Ectodermal cell (in vitro differentiated cells): ENCODE data around the gene COX7A2.

Experiments used
- H3K27ac ChIP-seq: 2 replicates; pipeline ENCODE4 v1.7.0; 2013; ENCODE audit warnings: mild to moderate bottlenecking, low read depth, low read length; ENCODE audit not compliant: insufficient read depth, poor library complexity, severe bottlenecking
- H3K27me3 ChIP-seq: 2 replicates; pipeline ENCODE4 v1.7.0; 2013; ENCODE audit warnings: mild to moderate bottlenecking, low read length; ENCODE audit not compliant: insufficient read depth, control insufficient read depth, poor library complexity, severe bottlenecking
- H3K36me3 ChIP-seq: one replicate; pipeline ENCODE4 v1.7.0; 2013; ENCODE audit warnings: low read length; ENCODE audit not compliant: control insufficient read depth, insufficient read depth
- H3K4me1 ChIP-seq: one replicate; pipeline ENCODE4 v1.7.0; 2013; ENCODE audit warnings: low read length; ENCODE audit not compliant: control insufficient read depth, insufficient read depth
- H3K4me3 ChIP-seq: 2 replicates; pipeline ENCODE4 v1.7.0; 2013; ENCODE audit warnings: low read depth, low read length, control low read depth; ENCODE audit not compliant: insufficient read depth
- H3K9me3 ChIP-seq: 2 replicates; pipeline ENCODE4 v1.7.0; 2013; ENCODE audit warnings: mild to moderate bottlenecking, low read length, moderate library complexity; ENCODE audit not compliant: control insufficient read depth
- WGBS, 2 experiments: methylation state at CpG; one replicate each; pipeline ENCODE4 v1.1.7; 2013; ENCODE audit warnings: missing lambda C conversion rate in 2 of 2; 5-methylcytosine and 5-hydroxymethylcytosine counted together

COX7A2 gene

DNA sequence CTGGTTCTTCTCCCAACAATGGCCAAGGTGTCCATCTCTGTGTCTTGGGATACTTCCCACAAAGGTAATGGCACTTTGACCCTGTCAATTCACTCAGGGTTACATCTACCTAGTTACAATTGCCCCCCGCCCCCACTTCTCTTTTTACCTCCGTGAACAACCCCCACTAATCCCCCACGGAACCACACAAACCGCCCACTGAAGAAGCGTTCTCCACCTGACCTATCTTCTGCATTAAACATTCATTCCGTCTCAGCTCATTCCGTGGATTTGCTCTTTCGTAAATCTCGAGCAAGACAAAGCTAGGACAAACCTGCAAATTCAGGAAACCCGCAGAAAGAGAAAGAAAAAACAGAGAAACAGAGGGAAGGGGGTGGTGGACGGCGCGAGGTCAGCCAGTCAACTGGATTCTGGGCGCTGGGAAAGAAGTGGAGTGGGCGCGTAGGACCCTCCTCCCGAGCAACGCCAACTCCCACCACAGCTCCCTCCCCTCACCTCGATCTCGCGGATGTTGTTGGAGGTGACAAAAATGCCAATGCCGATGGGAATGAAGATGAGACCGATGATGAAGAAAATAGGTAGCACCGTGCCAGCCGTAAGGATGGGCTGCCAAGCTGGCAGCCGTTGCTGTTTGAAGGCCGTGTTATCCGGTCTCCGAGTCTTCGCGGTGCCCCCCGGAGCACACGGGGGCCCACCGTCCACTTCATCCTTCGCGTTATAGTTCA is 40.5 kb upstream of the COX7A2 start:
- H3K27ac ChIP-seq = peak overlapping the region; percentile 68

DNA sequence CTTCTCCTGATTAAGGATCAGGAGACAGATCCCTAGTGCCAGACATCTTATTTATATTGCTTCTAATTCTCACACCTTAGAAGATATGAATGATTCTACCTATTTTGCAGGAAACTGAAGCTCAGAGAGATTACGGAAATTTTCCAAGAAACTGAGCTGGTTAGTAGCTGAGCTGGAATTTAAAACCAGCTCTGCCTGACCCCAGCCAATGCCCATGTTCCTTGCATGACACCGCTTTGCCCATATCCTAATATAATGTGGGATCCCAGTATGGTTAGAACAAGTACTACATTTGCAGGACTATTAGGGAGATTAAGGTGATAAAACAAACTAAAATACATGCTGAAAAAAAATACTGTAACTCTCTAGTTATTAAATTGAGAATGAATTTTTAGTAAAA is 39.1 kb upstream of the COX7A2 start:
- 57 to 78% methylated on average over 1 to 2 of the region's 2 CpGs for WGBS, 2 experiments
- Histone ChIP-seq H3K27me3 (no peaks in the 10 kb centered on the region), H3K4me3 (peak overlapping the region; percentile 26), H3K36me3 (no peaks in the 10 kb centered on the region), H3K27ac (no peak overlapping the region), H3K9me3 (no peaks in the 10 kb centered on the region), H3K4me1 (peaks cover 7% of the 10 kb centered on the region)

More for the DNA sequence above, 40.5 kb upstream of the COX7A2 start:
- H3K36me3 ChIP-seq = no peaks in the 10 kb centered on the region
- no peaks in the 10 kb centered on the region for H3K9me3 ChIP-seq
- peak overlapping the region; percentile 72 for H3K4me3 ChIP-seq
- peaks cover 7% of the 10 kb centered on the region for H3K4me1 ChIP-seq
- 0 to 1% methylated on average over 32 to 36 of the region's 36 CpGs for WGBS, 2 experiments
- no peaks in the 10 kb centered on the region for H3K27me3 ChIP-seq

DNA sequence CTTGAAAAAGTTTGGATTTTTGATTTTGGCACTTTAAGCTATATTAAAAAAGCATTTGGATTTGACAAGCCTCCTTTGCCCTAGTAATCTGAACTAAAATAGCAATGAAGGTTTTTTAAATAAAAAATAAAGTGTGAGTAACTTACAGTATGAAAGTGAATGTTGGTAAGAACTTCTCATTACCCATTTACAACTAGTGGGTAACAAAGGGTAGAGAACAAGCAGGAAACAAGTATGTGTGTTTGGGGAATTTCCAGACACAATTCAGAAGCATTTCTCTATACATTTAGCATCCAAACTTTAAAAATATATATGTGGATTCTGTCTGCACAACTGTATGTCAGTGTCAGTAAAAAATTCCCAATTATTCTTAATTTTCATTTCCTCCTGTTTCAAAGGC is 38.1 kb upstream of the COX7A2 start:
- H3K9me3 ChIP-seq = no peaks in the 10 kb centered on the region
- H3K36me3 ChIP-seq = no peaks in the 10 kb centered on the region
- H3K27me3 ChIP-seq = no peaks in the 10 kb centered on the region
- peaks cover 7% of the 10 kb centered on the region for H3K4me1 ChIP-seq
- H3K4me3 ChIP-seq = peak overlapping the region; percentile 11
- H3K27ac ChIP-seq = no peak overlapping the region

DNA sequence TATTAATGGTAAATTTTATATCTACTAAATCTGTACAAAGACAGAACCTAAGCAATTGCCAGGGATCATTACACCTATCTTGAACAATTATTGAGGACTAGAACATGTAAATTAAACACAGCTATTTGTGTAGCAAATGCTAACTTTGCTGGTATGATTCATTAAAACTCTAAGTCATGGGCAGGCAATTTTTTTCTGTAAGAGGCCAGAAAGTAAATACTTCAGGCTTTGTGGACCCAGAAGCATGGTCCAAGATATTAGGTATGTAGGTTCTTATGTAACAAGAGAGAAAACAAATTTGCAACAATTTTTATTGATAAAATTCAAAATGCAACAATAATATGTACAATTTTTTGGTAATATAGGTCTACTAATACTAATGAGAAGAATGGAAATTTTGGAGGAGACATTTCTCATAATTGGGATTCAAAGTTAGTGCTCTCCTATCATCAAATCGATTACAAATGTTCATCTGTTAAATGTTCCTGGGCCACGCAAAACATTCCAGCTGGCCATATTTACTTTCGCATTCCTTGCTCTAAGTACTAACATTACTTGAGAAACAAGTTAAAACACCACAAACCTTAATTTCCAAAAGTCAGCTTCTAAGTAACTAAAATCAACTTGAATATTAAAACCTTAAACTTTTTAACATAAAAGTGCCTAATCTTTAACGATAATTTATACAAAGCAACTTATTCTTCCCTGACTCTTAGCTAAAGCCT is 36.7 kb upstream of the COX7A2 start:
- no peaks in the 10 kb centered on the region for H3K27me3 ChIP-seq

DNA sequence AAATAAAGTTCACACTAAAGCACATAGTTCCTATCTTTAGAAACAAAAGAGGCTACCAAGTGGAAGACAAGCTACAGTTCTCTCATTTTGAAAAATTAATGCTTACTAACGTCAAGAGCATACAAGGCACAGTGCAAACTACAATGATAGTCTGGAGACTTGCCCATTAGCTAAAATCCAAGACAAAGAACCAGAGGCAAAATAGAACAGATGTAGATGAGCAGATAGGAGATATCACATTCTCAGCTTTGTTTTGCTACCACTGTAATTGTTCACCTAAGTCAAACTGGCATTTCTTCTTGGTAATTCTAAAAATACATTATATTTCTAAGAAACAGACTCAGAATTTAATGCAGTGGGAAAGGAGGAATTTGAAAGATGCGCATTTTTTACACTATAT is 35.8 kb upstream of the COX7A2 start:
- H3K4me3 ChIP-seq = no peak overlapping the region
- WGBS, 2 experiments = 83 to 96% methylated on average over 1 to 2 of the region's 2 CpGs

More for the DNA sequence above, 36.7 kb upstream of the COX7A2 start:
- peaks cover 2% of the 10 kb centered on the region for H3K36me3 ChIP-seq
- H3K4me1 ChIP-seq = peaks cover 2% of the 10 kb centered on the region
- H3K27ac ChIP-seq = no peak overlapping the region
- H3K9me3 ChIP-seq = no peaks in the 10 kb centered on the region
- 96% methylated on average over 4 of the region's 4 CpGs for WGBS, 2 experiments
- no peak overlapping the region for H3K4me3 ChIP-seq

DNA sequence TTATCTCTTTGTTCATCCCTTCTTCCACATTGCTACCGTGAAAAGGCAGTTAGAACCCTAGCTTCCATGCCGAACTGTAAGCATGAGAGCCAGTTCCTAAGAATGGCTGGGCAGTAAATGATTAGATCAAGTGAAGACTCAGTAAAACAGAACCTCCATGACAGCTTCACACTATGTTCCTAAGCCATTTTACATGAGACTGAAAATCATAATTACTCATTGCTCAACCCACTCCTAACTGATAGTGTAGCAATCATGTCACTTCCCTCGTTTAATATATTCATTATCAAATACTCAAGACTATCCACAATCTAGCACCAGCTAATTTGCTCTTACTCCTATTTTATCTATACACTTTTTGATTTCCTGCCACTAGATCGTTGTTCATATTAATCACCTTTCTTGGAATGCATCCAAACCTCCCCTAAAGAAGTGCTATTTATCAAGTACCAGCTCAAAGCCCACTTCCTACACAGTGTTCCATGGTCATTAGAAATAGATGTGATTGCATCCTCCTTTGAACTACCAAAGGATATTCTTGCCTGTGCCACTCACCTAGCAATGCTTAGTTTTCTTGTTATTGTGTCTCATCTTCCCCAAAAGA is 35.0 kb upstream of the COX7A2 start:
- no peaks in the 10 kb centered on the region for H3K27me3 ChIP-seq
- no peak overlapping the region for H3K27ac ChIP-seq
- peaks cover 2% of the 10 kb centered on the region for H3K4me1 ChIP-seq
- no peaks in the 10 kb centered on the region for H3K9me3 ChIP-seq
- H3K36me3 ChIP-seq = peaks cover 4% of the 10 kb centered on the region
- no peak overlapping the region for H3K4me3 ChIP-seq
- 82 to 86% methylated on average over 4 of the region's 4 CpGs for WGBS, 2 experiments

More for the DNA sequence above, 35.8 kb upstream of the COX7A2 start:
- no peaks in the 10 kb centered on the region for H3K27me3 ChIP-seq
- no peaks in the 10 kb centered on the region for H3K9me3 ChIP-seq
- H3K27ac ChIP-seq = no peak overlapping the region
- H3K4me1 ChIP-seq = peaks cover 2% of the 10 kb centered on the region
- H3K36me3 ChIP-seq = peaks cover 4% of the 10 kb centered on the region

DNA sequence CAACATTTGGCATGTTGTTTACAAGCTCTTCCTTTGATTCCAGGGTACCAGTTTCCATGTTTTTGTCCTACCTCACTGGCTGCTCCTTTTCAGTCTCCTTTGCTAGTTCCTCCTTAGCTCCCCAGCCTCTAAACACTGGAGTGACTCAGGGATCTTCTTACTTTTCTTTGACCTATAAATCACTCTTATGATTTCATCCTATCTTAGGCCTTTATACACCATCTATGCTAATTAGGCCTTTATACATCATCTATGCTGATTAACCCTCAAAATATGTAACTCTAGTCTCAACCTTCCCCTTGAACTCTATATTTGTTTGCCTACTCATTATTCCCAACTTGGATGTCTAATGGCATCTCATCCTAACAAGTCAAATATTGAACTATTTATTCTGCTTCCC is 31.5 kb upstream of the COX7A2 start:
- H3K4me3 ChIP-seq = no peak overlapping the region
- no peaks in the 10 kb centered on the region for H3K9me3 ChIP-seq
- no peaks in the 10 kb centered on the region for H3K4me1 ChIP-seq
- H3K27me3 ChIP-seq = no peaks in the 10 kb centered on the region
- H3K27ac ChIP-seq = no peak overlapping the region
- peaks cover 14% of the 10 kb centered on the region for H3K36me3 ChIP-seq

DNA sequence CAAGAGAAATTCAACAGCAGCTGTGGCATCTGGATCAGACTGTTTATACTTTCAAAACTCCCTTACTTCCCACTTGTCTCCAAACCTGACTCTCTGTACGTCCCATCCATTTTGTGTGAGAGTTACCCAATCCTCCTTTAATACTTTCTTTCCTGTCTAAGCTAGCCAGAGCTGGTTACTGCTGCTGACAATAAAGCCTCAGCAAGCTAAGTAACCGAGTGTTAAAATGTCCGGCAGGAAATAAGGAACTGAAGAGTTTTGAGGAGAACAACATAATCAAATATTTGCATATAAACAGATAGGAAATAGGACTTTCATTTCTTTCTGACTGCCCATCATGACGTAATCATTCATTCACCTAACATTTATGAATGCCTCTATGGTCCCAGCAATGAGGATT is 29.4 kb upstream of the COX7A2 start:
- H3K36me3 ChIP-seq = peaks cover 14% of the 10 kb centered on the region
- H3K9me3 ChIP-seq = no peaks in the 10 kb centered on the region
- H3K4me3 ChIP-seq = no peak overlapping the region
- H3K4me1 ChIP-seq = no peaks in the 10 kb centered on the region
- no peak overlapping the region for H3K27ac ChIP-seq
- WGBS, 2 experiments = 91 to 94% methylated on average over 2 to 4 of the region's 4 CpGs
- H3K27me3 ChIP-seq = no peaks in the 10 kb centered on the region

DNA sequence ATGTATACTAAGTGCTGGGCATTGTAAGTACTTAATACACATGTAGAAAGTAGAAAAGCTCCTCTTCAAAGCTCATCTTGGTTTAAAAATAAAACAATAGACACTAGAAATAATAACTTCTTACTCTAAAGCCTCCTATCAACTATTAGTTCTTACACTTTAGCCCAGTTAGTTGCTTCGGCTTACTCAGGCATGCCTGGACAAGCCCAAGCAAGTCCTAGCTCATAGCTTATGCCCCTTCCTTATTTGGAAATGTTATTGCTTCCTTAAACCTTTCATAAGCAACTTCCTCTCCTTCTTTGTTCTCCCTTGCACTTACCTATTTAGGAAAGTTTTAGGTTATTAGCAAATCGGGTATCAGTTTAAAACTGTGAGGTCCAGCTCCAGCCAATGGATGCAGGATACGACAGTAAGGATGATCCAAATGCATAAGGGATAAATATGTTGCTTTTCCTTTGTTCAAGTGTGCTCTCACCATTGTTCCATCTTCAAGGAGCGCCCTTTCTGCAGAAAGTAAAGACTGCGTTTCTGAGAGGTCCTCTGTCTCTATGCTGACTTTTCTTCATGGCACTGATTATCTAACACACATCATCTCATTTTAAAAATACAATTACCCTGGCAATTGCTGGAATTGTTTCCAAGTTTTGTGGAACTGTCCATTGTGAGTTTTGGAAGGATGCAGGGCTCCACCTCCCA is 28.7 kb upstream of the COX7A2 start:
- Histone ChIP-seq H3K27ac (no peak overlapping the region), H3K4me3 (no peak overlapping the region), H3K9me3 (no peaks in the 10 kb centered on the region), H3K27me3 (no peaks in the 10 kb centered on the region), H3K4me1 (no peaks in the 10 kb centered on the region), H3K36me3 (peaks cover 14% of the 10 kb centered on the region)
- 95 to 98% methylated on average over 5 of the region's 5 CpGs for whole genome bisulfite sequencing, 2 experiments

DNA sequence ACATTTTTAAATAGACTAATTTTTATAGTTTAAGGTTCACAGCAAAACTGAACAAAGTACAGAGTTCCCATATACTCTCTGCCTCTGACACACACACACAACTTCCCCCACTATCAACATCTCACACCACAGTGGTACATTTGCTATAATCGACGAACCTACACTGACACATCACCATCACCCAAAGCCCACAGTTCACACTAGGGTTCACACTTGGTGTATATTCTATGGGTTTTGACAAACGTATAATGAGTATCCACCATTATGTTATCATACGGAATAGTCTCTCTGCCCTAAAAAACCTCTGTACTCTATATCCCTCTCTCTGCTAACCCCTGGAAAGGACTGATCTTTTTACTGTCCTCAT is 25.4 kb upstream of the COX7A2 start:
- Histone ChIP-seq H3K9me3 (no peaks in the 10 kb centered on the region), H3K36me3 (peaks cover 10% of the 10 kb centered on the region), H3K4me1 (no peaks in the 10 kb centered on the region), H3K4me3 (no peak overlapping the region), H3K27ac (no peak overlapping the region), H3K27me3 (no peaks in the 10 kb centered on the region)
- 89 to 92% methylated on average over 4 of the region's 4 CpGs for WGBS, 2 experiments
